A673 (cell line): Measurements from ENCODE around the gene HSD3B1.

Experiments used
- CTCF ChIP-seq: fragments of 300-800, 200-600 bp; sonication (generic); conservative IDR thresholded peaks from 2 replicates; pipeline ENCODE4 v1.5.1; 2017; ENCODE audit warnings: low read depth, mild to moderate bottlenecking, antibody characterized with exemption, low read length, moderate library complexity, mixed read lengths
- EZH2 ChIP-seq: fragments of 200-600 bp; sonication (generic); IDR thresholded peaks from 2 replicates; pipeline ENCODE4 v1.6.1; 2017; ENCODE audit warnings: borderline replicate concordance, low read depth, mild to moderate bottlenecking, mixed read lengths, antibody characterized with exemption, low read length; ENCODE audit not compliant: poor library complexity, severe bottlenecking

DNA sequence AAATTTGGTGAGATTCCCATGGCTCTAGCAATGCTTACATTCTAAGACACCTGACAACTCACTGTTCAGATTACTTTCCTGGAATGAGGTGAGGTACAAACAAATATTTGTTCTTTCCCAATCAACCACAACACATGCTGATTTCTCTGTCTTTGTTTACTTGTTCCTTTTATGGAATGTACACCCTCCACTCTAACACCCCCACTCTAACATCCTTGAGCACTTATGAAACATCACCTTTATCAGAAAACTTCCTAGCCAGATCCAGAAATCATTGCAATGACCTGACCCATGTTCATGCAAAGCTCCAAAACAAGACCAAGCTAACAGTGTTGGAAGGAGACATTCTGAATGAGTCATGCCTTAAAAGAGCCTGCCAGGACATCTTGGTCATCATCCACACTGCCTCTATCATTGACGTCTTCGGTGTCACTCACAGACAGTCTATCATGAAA is 35.5 kb downstream of the HSD3B1 start:
- TF ChIP-seq CTCF (no peak), EZH2 (no peak)
